GM18873 (cell line): Measurements from ENCODE around the gene PCK1.

Source experiments
- ATAC-seq: cut with Tn5 transposase; IDR thresholded peaks from one replicate; pipeline ENCODE4 v1.9.1; 2021; ENCODE audit warnings: mild to moderate bottlenecking, moderate library complexity, moderate number of reproducible peaks; ENCODE audit not compliant: unreplicated experiment, low FRiP score

Gene PCK1

DNA sequence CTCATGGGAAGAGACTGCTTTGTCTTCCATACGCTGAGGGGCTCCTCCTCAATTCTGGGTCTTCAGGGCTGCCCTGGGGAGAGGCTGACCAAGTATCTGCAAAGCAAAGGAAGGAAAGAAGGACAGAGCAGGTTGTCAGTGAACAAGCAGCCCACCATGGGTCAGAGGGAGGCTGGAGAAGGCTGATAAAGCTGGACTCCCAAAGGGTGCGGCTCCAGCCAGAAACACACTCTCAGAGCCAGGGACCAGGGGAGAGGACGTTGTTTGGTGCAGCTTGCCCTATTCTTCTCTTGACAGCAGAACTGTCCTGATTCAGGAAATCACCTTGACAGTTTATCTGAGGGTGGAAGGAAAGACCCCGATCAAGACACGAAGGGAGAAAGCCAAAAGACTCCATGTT, 25.6 kb upstream of the PCK1 start:
- no peak for ATAC-seq

DNA sequence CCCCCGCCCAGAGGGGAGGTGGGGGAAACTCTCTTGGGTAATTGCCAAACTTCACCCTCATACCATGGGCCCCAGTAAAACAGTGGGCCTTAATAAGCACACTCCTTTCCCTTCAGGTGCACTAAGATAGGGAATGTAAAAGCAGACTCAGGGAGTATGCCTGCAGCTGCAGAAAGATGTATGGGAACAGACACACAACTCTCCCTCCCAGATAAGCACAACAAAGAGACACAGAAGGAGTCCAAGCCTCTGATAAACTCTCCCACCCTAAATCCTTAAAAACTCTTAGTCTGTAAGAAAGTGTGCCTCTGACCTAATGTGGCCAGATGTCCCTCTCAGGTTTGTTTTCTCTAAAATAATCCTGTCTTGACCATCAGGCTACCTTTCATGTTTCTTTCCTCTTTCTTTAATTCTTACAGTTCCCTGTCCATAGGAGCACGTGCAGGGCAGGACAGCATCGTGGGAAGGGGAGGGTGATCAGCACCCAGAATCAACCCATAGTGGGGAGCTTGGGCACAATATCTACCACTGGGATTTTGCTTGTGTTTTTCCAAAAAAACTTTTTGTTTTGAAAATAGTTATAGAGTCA, 24.7 kb upstream of the PCK1 start:
- ATAC-seq = no peak

DNA sequence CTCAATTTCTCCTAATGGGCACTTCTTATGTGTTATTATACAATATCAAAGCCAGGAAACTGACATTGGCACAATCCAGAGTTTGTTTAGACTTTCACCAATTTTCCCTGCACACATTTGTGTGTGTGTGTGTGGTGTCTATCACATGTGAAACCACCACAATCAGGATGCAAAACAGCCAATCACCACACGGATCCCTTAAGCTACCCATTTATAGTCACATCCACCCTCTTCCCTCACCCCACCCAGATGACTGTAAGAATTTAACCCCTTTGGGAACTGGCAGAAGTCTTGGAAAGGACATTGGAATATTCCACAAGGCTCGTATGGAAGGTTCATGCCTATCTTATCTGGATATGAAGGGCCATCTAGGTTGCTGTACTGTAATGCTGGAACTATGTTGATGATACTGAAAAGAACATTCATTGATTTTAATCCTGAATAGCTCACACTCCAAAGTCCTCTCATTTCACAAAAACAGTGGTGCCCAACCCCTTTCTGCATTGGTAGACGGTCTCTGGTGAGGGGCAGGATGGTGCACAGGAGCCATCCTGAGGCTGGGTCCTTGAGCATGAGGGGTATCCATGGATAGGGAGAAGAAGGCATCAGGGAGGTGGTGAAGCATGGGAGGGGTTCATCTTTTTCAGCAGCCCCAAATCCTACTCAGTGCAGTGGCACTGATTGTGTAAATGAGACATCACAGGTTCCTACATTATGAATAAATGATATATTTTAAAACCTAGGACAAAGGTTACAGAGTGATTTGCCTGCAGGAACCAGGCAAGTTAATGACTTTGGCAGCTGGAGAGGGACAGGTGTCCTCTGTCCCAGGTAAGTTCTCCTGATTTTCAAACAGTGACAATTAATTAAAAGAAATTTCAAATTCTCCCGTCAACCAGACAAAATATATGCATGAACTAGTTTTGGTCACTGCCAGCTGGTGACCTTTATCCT, 23.9 kb upstream of the PCK1 start:
- ATAC-seq = no peak

DNA sequence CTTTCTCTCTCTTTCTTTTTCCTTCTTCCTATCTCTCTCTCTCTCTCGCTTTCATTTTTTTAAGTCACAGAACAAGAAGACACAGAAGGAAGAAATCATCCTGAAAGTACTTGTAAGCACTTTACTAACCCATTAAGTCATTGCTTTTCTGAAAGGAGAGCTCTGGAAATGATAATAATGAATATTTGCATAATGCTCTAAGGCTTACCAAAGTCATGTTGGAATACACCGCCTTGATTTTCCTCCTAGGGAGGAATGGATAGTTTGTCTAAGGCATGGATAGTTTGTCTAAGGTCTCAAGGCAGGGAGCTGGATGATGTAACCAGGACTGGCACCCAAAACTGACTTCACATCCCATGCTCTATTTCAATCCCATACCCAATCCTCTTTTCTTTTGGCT, 23.1 kb upstream of the PCK1 start:
- no peak for ATAC-seq

DNA sequence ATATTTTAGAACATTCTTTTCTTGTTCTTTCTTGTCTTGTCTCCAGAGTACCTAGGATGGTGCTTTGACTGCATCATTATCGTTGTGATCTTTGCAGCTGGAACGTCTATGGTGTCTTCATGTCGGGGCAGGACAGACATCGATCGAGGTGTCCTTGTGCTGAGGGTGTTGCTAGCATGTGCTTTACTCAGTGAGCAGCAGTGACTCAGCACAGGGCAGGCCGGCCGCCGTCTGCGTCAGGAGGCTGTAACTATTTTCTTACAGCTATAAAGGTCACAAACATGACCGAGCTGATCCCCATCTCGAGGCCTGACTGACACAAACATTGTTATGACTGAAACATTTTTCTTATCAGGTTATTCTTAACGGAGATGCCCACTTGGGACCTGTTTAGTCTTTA, 21.0 kb upstream of the PCK1 start:
- no peak for ATAC-seq

DNA sequence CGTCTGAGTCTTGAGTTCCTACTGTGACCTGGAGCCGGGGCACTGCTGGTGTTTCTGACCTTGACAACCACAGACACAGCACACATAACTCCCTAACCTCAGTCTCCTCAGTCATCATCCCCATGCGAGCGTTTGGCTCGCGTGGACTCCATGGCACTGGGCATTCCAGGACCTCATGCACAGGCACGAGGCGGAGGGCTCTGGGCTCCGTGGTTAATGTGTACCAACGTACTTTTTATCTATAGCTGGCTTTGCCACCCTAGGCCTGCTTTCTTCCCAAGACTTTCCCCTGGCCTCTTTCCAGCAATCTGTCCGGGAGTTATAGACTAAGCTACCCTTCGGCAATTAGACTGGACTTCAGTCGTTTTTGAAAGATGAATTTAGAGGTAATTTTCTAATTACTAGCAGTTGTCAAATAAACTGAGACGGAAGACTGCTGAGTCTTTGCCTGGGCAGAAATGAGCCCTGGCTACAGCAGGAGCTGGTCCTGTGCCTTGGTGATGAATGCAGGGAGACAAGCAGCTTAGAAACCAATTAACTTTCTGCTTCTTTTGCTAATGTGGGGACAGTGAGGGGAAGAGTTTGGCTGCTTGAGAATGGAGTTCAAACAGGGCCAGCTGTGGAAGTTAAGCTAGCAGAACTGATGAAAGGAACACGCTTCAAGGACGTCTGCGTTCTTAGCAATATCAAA, 19.9 kb upstream of the PCK1 start:
- no peak for ATAC-seq

DNA sequence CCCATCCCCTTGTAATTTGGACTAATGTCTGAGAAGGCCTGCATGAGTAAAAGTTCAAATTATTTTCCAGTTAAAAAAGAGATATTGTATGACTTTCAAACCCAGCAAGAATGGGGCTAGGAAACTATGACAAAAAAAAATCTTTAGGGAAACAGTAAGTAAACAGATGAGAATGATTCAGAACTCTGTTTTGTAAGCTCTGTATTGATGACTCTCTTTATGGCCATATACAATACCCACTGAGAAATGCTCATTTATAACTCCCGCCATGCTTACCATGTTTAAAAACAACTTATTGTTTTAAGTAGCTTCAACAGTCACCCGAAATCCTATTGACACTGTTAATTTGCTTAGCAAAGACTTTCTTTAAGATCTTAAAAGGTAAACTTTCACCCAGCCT, 17.2 kb upstream of the PCK1 start:
- no peak for ATAC-seq

DNA sequence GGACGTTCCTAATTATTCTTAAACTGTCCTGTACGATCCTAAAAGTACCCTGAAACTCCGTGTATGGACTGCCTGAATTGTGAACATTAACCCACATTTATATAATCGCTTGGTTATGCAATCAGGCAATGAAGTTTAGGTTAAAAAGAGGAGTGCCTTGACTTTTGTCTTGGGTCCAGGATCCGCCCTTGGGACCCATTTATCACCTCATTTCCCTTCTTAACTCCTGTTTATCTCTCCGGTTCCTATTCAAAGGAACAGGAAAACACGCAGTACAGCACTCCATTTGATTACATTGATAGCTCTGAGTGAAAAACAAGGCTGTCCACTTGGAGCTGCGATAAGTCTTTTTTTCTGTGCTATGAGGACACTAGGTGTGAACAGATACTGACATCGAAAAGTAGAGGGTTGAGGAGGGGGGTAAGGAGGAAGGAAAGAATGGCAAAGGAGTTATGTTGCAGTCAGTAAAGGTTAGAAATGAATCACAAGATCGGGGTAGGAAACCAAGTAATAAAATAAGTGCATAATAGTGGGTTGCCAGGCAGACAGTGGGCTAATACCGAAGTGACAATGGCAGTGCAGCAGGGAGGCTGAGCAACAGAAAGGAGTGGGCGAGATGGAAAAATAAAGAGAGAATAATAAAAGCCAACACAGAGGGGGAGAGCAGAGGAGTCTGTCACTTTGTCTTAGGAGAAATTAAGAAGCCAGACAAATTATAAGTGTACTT, 15.9 kb upstream of the PCK1 start:
- ATAC-seq = no peak

DNA sequence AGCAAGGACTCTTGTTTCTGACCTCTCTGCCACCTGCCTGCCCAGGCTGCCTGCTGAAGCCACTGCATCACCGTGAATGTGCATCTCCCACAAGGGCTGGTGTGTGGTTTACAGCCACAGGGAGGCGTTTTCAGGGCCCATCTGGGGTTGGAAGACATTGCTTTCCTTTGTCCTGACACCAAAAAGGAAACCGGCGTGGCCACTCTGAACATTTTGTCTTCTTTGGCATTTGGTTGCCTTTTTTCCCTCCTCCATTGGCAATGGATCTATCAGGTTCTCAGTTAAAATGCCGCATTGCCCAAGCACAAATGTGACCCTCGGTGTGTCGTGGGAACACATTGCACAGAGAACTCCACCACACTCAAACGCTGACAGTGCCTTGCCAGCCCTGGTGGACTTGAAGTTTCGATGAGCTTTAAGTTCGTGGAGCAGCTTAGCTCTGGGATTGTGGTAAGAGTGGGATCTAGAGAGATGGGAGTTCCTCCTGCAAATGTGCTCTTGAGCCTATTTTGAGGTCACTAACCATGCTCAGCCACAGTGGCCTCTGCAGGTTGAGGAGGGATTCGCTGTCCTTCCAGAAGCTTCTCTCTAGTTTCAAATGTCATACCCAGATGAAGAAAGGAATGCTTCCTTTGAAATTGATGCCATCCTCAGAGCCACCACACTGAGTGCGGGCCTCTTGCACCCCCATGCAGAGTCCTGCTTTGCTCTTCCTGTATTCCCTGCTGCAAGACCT, 14.8 kb upstream of the PCK1 start:
- no peak for ATAC-seq

DNA sequence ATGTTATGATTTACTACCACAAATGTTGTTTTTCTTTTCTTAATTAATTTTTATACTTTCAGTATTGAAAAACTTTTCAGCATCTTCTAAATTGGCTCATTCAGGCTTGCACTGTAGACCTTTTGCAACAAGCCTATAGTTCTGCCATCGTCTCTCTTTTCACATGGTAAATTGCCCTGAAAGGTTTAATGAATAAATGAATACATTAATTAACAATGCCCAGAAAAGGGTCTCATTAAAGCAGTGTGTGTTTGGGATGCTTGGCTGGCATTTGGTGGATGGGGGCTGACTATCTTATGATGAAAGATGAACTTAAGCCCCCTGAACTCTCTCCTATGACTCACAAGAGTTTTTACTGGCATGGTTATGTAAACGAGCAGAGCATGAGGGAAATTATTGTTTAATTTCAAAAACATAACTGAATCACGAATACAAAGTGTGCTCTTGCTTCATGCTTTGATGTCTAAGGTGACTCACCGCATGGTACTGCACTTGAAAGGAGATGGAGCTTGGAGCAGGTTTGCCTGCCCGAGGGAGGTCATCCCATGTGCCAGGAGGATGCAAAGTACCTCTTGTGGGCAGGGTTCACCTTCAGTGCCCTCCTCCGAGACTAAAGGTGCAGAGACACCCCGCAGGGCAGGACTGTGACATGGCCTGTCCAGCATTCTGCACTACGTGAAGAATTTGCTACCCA, 13.8 kb upstream of the PCK1 start:
- ATAC-seq = no peak

DNA sequence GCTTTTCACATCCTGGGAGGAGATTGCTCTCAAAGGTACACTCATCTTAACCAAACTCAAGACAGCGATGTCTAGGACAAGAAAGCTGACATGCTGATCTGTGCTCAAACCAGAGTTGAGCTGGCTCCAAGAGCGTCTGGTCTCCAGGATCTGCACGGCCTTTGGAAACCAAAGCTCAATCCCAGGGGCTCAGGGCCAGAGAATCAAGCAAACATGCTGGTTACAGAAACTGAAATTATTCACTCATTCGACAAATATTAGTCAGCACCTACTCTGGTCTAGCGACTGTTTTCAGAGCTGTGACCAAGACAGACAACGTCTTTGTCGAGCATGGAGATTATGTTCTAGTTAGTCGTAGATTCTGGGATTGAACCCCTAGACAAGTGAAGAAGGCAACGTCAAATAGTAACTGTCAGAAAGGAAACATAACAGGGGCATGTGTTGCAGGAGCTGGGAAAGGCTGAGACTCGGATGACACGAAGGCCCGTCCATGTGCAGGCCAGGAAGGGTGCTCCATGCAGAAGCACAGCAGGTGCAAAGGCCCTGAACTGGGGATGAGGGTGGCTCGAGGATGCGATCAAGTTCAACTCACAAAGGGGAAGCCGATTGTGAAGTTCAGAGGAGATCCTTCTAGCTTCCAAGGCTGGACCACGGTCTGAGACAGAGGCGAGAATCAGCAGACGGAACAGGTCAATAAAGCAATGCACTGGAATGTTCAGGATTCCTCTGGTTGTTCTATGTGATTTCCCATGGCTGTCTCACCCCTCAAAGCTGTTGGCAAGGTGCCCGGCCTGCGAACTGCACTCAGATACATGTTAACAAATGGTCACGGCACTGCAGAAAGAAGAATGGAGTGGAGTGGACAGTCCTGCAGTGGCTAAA, 12.5 kb upstream of the PCK1 start:
- no peak for ATAC-seq

DNA sequence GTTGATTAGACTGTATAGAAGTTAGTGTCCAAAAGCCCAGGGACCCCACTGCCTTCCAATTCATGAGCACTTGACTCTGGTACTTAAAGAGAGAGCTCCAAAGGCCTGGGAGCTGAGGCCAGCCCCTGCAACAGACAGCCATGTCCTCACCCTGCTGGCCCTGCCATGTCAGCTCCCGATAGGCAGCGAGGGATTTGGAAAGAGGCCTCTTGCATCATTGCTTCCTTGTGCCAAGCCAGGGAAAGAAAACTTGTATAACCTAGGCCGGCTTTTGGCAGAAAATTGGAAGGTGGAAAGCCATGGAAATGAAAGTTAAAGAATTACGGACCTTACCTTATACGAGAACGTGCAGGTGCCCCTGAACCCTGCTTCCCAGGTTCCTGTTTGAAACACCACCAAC, 8.4 kb upstream of the PCK1 start:
- ATAC-seq = no peak

DNA sequence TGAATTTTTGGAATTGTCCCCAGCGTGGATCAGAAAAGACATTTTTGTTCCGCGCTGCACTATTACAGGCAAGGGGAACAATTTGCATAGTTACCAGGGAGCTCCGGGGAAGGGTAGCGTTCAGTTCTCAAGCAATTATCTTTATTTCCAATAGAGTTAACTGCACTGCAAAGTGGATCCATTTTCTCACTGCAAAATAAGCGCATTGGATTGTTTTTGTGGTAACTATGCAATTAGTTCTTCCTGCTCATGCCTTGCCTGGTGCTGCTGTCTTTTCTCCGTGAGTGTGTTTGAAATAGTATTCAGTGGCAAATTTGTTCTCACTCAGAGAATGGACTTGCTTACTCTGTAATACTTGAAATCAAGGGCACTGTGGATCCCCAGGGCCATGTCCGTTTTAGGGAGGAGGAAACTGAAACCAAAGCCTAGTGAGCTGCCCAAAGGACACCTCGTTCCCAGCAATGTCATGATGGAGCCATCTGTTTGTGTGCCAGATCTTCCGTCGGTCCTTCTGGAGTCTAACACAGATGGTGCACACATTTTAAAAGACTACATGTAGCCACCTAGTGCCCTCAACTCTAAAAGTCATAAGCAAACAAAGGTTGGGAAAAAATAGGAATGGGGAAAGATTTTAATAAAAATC, 7.4 kb upstream of the PCK1 start:
- no peak for ATAC-seq

DNA sequence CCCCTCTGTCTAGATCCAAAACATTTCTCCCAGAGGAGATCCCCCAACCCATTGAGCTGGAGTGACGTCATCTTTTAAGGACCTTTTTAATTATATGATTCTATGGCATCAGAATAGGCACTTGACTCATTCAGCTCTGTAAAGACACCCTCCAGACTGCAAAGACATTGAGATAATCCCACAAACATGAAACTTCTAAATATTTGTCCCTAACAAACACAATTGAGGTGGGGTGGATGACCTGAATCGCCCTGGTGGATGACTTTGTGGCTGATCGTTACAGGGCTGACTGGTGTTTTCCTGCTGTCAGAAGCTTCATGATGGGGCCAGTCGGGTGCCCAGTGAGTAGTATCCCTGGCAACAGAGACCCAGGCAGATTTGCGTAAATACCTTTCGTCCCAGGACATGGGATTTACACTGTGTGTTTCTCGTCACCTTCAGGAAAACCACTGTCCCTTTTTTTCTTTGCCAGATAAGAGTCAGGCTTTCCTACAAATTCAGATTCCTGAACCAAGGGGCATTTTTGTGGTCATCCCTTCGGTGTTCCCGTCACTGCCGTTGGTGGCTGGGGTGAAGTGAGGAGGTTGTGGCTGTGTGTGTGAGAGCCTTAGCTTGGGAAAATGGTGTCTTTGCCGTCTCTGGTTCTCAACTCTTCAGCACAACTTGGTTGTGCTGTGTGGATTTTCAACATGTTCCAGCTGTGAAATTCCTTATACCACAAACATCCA, 5.3 kb upstream of the PCK1 start:
- ATAC-seq = no peak

DNA sequence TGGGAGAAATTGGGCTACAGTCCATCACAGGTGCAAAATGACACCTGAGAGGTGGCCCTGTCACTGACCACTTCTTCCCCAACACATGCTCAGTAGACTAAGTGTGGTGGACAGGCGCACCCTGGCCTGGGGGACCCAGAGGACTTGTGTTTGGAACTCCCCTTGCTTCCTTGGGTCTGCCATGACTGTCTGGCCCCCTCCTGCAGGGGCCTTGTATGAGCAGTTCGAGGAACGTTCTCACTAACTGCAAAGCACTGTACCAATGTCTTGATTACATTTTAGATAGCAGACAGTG, 4.0 kb upstream of the PCK1 start:
- no peak for ATAC-seq

DNA sequence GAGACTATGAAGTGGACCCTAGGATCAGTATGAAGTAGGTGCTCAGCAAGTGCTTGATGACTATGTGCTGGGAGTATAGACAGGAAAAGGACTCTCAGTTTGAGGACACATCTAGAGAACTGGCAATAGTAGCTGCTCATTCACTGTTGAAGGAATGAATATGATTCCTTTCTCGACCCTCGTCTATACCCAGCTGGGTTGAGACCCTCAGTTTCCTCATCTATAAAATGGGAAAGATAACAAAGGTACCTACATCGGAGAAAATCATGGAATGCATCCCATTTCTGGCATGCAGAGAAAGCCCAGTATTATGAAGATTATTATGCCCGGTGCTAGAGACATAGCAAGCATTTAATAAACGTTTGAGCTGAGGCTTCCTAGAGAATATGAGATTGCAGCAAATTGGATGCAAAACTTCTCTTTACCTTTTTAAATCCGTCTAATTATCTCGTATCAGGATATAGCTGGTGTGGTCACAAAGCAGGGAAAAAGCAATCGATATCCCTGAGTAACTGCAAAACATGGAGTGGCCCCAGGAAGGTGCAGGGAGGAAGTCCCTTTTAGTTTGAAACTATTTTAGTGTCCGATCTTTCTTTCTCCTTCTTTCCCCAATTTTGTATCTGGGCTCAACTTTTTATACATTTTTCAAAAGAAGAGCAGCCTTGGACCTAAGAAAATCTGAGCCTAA, 2.8 kb upstream of the PCK1 start:
- ATAC-seq = no peak

DNA sequence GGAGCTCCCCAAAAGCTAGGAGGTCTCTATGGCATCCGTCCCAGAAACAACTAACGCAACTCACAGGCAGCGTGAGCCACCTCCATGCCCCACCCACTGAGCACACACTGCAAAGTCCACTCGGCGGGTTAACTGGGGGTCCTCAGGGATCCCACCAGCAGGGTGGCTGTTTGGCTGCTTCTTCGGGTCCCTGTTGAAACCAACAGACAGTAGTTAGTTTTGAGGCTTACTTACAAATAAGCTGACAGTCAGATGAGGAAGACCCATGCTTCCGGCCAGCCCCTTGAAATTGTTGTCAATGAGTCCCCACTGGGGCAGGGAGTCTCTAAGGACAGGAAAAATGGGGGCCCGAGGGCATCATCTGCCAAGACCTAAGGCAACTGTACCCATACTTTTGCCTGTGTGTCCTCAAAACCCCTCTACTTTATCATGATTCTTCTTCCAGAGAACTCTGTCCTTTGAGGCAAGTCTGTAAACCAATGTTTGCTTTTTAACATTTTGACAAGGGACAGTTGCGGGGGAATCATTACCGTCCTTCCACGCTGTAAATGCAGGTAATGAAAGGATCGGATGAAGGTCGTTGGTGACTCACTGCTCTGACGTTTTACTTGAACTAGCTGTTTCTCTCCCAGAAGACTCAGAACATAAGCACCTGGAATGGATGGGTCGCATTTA, 2.2 kb upstream of the PCK1 start:
- ATAC-seq = no peak
